RWPE1 (cell line): ENCODE results near the gene ARHGAP24.
"Not testable (repeated sequence)": the region's sequence is repeated elsewhere in the genome, so short reads cannot be mapped to it uniquely, and the experiment has no call there.

Experiments used
- CTCF ChIA-PET: fragments of 350-600 bp; sonication (Branson Sonifier 250); formaldehyde crosslinking; extraction: SDS; loops from one replicate; lab custom pipeline; 2021; lab: Yijun Ruan, JAX
- POLR2A ChIA-PET: fragments of 400-600 bp; formaldehyde crosslinking; extraction: SDS; loops from one replicate; lab custom pipeline; 2020; ENCODE audit warnings: antibody characterized with exemption; ENCODE audit not compliant: low non-redundant PET; lab: Yijun Ruan, JAX
- DNase-seq: peaks from one replicate; pipeline ENCODE4 v3.0.0; 2012; ENCODE audit warnings: low spot score
- H3K27ac ChIP-seq: fragments of 450-650 bp; 2 replicates; pipeline ENCODE4 v1.5.1; 2017
- TF ChIP-seq, protein P1 (sequence below): fragments of 450-650 bp; conservative IDR thresholded peaks from 2 replicates; pipeline ENCODE4 v1.5.1; 2017; ENCODE audit warnings: low read depth, mild to moderate bottlenecking

Gene ARHGAP24

DNA sequence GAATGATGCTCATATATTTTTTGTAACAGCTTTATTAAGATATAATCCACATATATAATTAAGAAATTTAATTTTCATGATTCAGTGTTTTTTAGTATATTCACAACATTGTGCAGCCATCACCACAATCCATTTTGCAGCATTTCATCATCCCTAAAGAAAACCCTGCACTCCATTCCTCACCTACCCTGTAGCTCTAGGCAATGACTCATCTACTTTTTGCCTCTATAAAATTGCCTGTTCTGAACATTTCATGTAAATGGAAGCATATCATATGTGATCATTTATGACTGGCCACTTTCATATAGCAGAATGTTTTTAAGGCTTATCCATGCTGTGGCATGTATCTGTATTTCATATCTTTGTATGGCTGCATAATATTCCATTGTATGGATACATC, 545.0 kb downstream of the ARHGAP24 start:
- no peak overlapping the region for H3K27ac ChIP-seq
- TF ChIP-seq, protein P1, sequence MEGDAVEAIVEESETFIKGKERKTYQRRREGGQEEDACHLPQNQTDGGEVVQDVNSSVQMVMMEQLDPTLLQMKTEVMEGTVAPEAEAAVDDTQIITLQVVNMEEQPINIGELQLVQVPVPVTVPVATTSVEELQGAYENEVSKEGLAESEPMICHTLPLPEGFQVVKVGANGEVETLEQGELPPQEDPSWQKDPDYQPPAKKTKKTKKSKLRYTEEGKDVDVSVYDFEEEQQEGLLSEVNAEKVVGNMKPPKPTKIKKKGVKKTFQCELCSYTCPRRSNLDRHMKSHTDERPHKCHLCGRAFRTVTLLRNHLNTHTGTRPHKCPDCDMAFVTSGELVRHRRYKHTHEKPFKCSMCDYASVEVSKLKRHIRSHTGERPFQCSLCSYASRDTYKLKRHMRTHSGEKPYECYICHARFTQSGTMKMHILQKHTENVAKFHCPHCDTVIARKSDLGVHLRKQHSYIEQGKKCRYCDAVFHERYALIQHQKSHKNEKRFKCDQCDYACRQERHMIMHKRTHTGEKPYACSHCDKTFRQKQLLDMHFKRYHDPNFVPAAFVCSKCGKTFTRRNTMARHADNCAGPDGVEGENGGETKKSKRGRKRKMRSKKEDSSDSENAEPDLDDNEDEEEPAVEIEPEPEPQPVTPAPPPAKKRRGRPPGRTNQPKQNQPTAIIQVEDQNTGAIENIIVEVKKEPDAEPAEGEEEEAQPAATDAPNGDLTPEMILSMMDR: no peak
- ChIA-PET POLR2A (no interaction called here), CTCF (no interaction called here)
- no peak for DNase-seq

DNA sequence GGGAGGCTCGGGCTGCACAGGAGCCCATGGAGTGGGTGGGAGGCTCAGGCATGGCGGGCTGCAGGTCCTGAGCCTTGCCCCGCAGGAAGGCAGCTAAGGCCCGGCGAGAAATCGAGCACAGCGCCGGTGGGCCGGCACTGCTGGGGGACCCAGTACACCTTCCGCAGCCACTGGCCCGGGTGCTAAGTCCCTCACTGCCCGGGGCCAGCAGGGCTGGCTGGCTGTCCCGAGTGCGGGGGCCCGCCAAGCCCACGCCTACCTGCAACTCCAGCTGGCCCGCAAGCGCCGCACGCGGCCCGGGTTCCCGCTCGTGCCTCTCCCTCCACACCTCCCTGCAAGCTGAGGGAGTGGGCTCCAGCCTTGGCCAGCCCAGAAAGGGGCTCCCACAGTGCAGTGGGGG, 546.7 kb downstream of the ARHGAP24 start:
- POLR2A ChIA-PET, H3K27ac ChIP-seq, DNase-seq: not testable (repeated sequence)
- CTCF ChIA-PET: interaction anchor here (0.6 kb wide), 1 partner anchor 1360 kb away, joined by 3 read pairs; no protein-coding TSS in a partner anchor

DNA sequence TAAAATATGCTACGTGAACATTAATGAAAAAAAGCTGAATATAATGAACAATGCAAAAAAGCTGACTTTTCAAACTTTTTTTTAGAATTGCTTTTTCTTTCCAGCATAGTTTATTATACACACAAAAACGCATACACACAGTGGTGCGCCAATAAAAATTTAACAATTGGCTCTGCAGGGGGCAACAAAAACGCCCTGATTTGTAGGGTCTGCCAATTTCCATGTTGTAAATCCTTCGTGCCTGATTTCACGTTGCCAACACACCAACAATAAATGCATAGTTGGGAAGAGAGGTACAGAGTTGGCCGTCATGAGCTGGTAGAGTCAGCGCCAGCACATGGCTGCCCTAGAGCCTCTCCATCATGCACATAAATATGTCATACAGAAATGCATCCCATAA, 551.8 kb downstream of the ARHGAP24 start:
- ChIA-PET CTCF (no interaction called here), POLR2A (no interaction called here)
- no peak for DNase-seq
- H3K27ac ChIP-seq: no peak overlapping the region
- TF ChIP-seq, protein P1: no peak

DNA sequence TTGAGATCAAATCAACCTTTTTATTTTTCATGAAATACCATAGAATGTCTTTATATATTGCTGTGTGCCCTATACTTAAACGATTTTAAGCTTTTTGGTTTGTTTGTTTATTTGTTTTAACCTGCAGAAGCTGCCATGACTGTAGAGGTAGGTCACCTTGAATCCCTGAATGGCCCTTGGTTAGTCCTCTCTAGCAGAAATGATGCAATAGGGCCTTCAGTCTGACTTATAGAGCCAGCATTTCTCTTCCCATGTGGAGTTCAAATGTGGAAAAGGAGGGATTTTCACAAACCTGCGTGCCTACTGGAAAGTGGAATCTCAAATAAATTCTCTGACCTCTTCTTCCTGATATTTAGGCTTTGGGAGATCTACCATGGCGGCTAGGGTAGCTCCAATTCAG, 557.0 kb downstream of the ARHGAP24 start:
- POLR2A ChIA-PET: no interaction called here
- H3K27ac ChIP-seq: peak overlapping the region; percentile 95
- TF ChIP-seq, protein P1: no peak
- no peak for DNase-seq
- CTCF ChIA-PET: no interaction called here

DNA sequence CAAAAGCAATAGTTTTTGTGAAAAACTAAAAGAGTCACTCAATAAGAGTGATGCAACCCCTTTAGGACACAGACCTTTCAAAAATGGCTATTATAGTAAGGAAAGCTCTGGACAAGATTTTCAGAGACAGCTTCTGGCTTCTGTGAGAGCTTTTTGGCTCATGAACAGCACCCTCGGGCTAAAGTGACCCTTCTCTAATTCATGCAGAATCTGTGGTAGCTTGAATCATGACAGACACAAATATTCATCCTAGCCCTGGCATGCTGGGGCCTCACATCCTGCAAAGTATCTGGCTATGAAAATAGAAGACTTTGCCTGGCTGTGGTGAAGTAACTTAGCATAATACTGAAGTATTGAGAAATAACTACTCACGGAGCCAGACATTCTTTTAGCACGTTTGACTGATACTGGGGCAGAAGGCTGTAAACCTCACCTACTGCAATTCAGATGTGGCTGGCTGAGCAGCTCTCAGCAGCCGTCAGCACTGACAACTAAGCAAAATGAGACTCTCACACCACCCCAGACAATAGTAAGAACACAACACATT, 557.6 kb downstream of the ARHGAP24 start:
- ChIA-PET POLR2A (no interaction called here), CTCF (interaction anchor here (1.2 kb wide), 1 partner anchor 236 kb away, joined by 4 read pairs; no protein-coding TSS in a partner anchor)
- peak overlapping the region; percentile 95 for H3K27ac ChIP-seq
- TF ChIP-seq, protein P1: no peak
- peak; percentile 54 for DNase-seq

DNA sequence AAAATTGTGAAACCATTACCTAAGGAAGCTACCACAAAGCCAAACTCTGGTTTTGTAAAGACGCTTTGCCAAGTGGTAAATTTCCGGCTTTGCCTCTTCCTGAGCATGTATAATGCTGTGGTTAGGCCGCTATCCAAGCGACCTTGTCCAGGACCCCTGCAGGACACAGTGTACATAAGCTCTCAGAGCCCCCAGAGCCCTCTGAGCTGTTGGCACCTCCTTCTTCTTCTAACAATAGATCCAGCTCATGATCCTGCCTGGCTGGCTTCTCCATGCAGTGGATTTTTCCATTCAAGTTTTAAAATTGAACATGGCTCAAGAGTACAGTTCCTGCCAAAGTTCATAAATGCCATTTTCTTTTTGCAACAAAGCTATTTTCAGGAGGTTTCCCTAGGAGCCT, 558.2 kb downstream of the ARHGAP24 start:
- TF ChIP-seq, protein P1: no peak
- no peak for DNase-seq
- H3K27ac ChIP-seq: peak overlapping the region; percentile 95
- CTCF ChIA-PET: interaction anchor here (1.2 kb wide), 1 partner anchor 237 kb away, joined by 4 read pairs; no protein-coding TSS in a partner anchor
- POLR2A ChIA-PET: no interaction called here

DNA sequence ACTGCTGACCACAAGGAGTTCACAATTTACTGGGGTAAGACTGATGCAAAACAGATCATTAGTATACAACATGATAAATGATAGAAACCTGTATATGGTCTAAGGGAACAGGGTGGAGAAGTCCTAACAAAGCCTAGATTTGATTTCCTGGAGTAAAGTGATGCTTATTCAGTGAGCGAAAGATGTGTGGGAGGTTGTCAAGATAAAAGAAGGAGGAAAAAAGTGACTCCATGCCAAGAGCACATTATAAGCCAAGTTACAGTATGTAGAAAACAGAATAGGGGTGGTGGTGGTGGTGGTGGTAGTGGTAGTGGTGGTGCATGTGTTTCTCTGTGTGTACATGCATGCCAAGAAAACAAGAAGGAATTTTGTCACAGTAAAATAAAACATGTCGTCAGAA, 559.7 kb downstream of the ARHGAP24 start:
- no peak for DNase-seq
- CTCF ChIA-PET: no interaction called here

More for the DNA sequence above, 559.7 kb downstream of the ARHGAP24 start:
- TF ChIP-seq, protein P1: no peak
- POLR2A ChIA-PET: no interaction called here
- no peak overlapping the region for H3K27ac ChIP-seq
